ENCODE data around the gene FAM171A1.

DNA sequence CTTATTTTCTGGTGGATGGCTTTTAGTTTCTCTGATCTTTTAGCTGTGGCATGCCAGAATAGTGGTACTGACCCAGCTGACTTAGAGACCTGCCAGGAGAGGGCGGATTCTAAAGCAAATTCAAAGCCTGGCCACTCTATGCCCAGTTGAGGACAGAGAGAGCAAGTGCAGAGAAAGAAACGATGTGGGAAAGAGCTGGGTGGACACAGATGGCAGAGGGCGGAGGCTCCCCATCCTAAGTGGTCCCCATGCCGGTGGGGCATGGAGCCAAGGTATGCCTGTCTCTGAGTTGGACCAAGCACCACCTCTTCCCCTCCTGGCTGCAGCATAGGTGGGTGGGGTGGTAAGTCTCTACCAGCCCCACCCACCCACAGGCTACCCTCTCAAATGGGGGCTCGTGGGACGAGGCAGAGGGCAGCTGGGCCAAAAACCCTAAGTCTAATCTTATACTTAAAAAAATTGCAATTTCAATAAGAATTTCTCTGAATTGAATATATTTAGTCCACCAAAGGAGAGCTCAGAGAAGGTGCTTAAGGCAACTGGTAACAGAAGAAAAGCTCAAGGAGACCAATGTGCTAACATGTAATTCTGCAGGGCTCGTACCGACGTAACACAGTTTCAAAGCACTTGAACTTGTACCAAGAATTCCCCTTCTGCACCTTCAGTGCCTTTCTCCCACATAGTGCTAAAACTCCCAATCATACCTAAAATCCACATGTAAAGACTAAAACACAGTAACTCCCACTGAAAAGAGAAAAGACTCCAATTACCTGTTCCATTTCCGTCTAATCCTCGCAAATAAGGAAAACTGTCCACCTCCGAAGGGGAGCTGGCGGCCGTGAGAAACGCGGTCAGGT lies 116.9 kb downstream of the FAM171A1 start:
- TF ChIP-seq POLR2AphosphoS5 (IDR thresholded peaks at IDR 0.05; ENCODE audit: low read depth, low read length) (no peak), POLR2A (IDR thresholded peaks at IDR 0.05; ENCODE audit: low read depth, low read length) (no peak)

Measured in GM12892 (cell line).